Measurements from ENCODE around the gene EPS8L1. TPM values are rescaled to one million over a fixed set of nuclear protein-coding genes. Genes with fewer than 3 reads are reported as not detected.

Gene EPS8L1
- total and polyA plus RNA-seq, 2 of the 4 experiments (the other 2 are of a cell fraction), result 0.90 to 2.9 TPM

DNA sequence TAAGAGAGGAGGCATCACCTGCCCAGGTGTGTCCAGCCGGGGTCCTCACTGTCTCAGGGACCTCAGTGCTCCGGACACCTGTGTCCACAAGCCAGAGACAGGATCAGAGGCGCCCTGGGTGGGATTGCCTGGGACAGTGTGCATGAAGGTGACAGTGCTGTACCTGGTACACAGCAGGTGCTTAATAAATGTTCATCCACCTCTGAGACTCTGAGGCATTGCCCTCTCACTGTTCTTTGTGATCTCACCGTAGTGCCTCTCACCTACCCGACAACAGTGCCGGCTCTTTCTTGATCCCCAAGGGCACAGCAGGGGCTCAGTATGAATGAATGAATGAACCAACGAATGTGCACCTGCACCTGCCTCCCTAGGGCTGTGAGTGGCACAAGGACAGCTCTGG lies 21.9 kb upstream of the EPS8L1 start:
- Histone ChIP-seq H3K18ac (ENCODE audit: low read depth, low read length) (no peak overlapping the region), H2BK20ac (ENCODE audit: low read depth, low read length) (no peak overlapping the region), H2AK5ac (ENCODE audit: low read depth, low read length) (no peak overlapping the region), H2AFZ (replicated peaks; ENCODE audit: low read length, poor library complexity) (no peak overlapping the region), H3K23ac (ENCODE audit: low read depth, low read length) (no peak overlapping the region), H4K91ac (ENCODE audit: insufficient read depth, low read depth, low read length) (no peak overlapping the region), H3K4me1 (ENCODE audit: control insufficient read depth, insufficient read depth, low read length) (no peaks in the 10 kb centered on the region), H3K27ac (ENCODE audit: insufficient read depth, low read length) (no peak overlapping the region), H3K4me3 (ENCODE audit: insufficient read depth, low read depth, low read length) (no peak overlapping the region), H3K9me1 (ENCODE audit: insufficient read depth, low read length) (peaks cover 3% of the 10 kb centered on the region; the same call in 1 of the 2 replicates), H3K56ac (ENCODE audit: extremely low read depth, insufficient read depth, low read length) (no peak overlapping the region), H4K5ac (ENCODE audit: low read depth, low read length) (no peak overlapping the region), H3K9me3 (ENCODE audit: control insufficient read depth, insufficient read depth, low read length) (no peaks in the 10 kb centered on the region), H3K4me2 (ENCODE audit: low read depth, low read length) (no peak overlapping the region), H3K79me1 (ENCODE audit: low read depth in 1 of 2, low read length in 2 of 2) (no peaks in the 10 kb centered on the region), H4K8ac (ENCODE audit: low read depth in 2 of 2, low read length in 2 of 2) (no peak overlapping the region), H3K4ac (ENCODE audit: low read depth, low read length) (no peak overlapping the region), H3K36me3 (ENCODE audit: control insufficient read depth, insufficient read depth, low read length) (peaks cover 37% of the 10 kb centered on the region), H3K27me3 (ENCODE audit: control insufficient read depth, insufficient read depth, low read length) (no peaks in the 10 kb centered on the region), H2BK120ac (ENCODE audit: low read depth, low read length) (no peak overlapping the region), H3K9ac (ENCODE audit: low read depth, low read length) (no peak overlapping the region), H2AK9ac (replicated peaks; ENCODE audit: low read depth, low read length, poor library complexity) (no peak overlapping the region), H3K14ac (replicated peaks; ENCODE audit: low read depth, low read length) (no peak overlapping the region), H2BK5ac (ENCODE audit: low read depth, low read length, poor library complexity, severe bottlenecking) (no peak overlapping the region), H4K20me1 (ENCODE audit: insufficient read depth, low read length) (no peaks in the 10 kb centered on the region), H2BK15ac (ENCODE audit: low read depth, low read length) (no peak overlapping the region)
- TF ChIP-seq CEBPB (IDR thresholded peaks at IDR 0.05; ENCODE audit: low read depth, low read length) (no peak), MAZ (IDR thresholded peaks at IDR 0.05; ENCODE audit: borderline replicate concordance, low read depth, low read length) (no peak), MAFK (IDR thresholded peaks at IDR 0.05; ENCODE audit: low read depth, low read length) (no peak), POLR2A (IDR thresholded peaks at IDR 0.05; ENCODE audit: low read depth, low read length) (no peak), RFX5 (IDR thresholded peaks at IDR 0.05; ENCODE audit: low read depth, low read length) (no peak), CHD1 (IDR thresholded peaks at IDR 0.05; ENCODE audit: low read depth, low read length) (no peak), FOS (IDR thresholded peaks at IDR 0.05; ENCODE audit: low read depth, low read length) (no peak), RAD21 (IDR thresholded peaks at IDR 0.05; ENCODE audit: low read length) (no peak), BHLHE40 (IDR thresholded peaks at IDR 0.05; ENCODE audit: low read depth, low read length) (no peak), NFE2L2 (IDR thresholded peaks at IDR 0.05; ENCODE audit: low read depth, low read length) (no peak), SMC3 (IDR thresholded peaks at IDR 0.05; ENCODE audit: low read depth, low read length) (no peak), MXI1 (IDR thresholded peaks at IDR 0.05; ENCODE audit: borderline replicate concordance, low read depth, low read length) (no peak), RCOR1 (IDR thresholded peaks at IDR 0.05; ENCODE audit: insufficient replicate concordance, low read length) (no peak)
- TF ChIP-seq, protein P1, sequence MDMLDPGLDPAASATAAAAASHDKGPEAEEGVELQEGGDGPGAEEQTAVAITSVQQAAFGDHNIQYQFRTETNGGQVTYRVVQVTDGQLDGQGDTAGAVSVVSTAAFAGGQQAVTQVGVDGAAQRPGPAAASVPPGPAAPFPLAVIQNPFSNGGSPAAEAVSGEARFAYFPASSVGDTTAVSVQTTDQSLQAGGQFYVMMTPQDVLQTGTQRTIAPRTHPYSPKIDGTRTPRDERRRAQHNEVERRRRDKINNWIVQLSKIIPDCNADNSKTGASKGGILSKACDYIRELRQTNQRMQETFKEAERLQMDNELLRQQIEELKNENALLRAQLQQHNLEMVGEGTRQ (IDR thresholded peaks at IDR 0.05; ENCODE audit: low read depth, low read length), result no peak
- TF ChIP-seq, protein P2, sequence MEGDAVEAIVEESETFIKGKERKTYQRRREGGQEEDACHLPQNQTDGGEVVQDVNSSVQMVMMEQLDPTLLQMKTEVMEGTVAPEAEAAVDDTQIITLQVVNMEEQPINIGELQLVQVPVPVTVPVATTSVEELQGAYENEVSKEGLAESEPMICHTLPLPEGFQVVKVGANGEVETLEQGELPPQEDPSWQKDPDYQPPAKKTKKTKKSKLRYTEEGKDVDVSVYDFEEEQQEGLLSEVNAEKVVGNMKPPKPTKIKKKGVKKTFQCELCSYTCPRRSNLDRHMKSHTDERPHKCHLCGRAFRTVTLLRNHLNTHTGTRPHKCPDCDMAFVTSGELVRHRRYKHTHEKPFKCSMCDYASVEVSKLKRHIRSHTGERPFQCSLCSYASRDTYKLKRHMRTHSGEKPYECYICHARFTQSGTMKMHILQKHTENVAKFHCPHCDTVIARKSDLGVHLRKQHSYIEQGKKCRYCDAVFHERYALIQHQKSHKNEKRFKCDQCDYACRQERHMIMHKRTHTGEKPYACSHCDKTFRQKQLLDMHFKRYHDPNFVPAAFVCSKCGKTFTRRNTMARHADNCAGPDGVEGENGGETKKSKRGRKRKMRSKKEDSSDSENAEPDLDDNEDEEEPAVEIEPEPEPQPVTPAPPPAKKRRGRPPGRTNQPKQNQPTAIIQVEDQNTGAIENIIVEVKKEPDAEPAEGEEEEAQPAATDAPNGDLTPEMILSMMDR (conservative IDR thresholded peaks at IDR 0.05; ENCODE audit: low read depth, low read length), result no peak
- TF ChIP-seq, protein P3, sequence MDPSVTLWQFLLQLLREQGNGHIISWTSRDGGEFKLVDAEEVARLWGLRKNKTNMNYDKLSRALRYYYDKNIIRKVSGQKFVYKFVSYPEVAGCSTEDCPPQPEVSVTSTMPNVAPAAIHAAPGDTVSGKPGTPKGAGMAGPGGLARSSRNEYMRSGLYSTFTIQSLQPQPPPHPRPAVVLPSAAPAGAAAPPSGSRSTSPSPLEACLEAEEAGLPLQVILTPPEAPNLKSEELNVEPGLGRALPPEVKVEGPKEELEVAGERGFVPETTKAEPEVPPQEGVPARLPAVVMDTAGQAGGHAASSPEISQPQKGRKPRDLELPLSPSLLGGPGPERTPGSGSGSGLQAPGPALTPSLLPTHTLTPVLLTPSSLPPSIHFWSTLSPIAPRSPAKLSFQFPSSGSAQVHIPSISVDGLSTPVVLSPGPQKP (IDR thresholded peaks at IDR 0.05; ENCODE audit: borderline replicate concordance, low read depth, low read length), result no peak
- ChIA-PET POLR2A (ENCODE audit: unreplicated experiment) (no interaction called here), CTCF (no interaction called here)
- in situ Hi-C loops (cut with MboI; ENCODE audit: low sequenced_read_pairs) (no loop called here), intact Hi-C loops (cut with micrococcal nuclease) (no loop called here), dilution Hi-C loops (cut with HindIII; ENCODE audit: low sequenced_read_pairs, unreplicated experiment) (no loop called here)
- ATAC-seq (ENCODE audit: low read depth), result no peak
- no TSS peak for BruUV-seq (replicated peaks)
- WGBS, 2 experiments (ENCODE audit: extremely low coverage in 2 of 2, insufficient read length in 1 of 2), result 93% methylated on average over 3 of the region's 7 CpGs; no CpG with 5 or more reads in 1 of the 2 experiments
- no peak for DNase-seq
